Spleen (tissue), 7 donors: ENCODE data around the gene NCKIPSD.

Experiments used
- CTCF ChIP-seq, 11 experiments: fragments of 200-600 bp in 7 of 11; fragments of 450-650 bp in 4 of 11; sonication (generic) in 4 of 11; IDR thresholded peaks in 8 of 11; conservative IDR thresholded peaks in 3 of 11; 1 replicate in 7 of 11; 2 replicates in 4 of 11; pipeline versions ENCODE4 v1.4.0 to v1.8.0; 2016 to 2021; ENCODE audit warnings: antibody characterized with exemption in 11 of 11, inconsistent platforms in 4 of 11, mild to moderate bottlenecking in 1 of 11
- POLR2A ChIP-seq, 3 donors: fragments of 450-650 bp; IDR thresholded peaks; one replicate each; pipeline ENCODE4 v1.5.1; 2017; ENCODE audit warnings: antibody characterized with exemption in 3 of 3, mild to moderate bottlenecking in 1 of 3
- POLR2AphosphoS5 ChIP-seq, 3 donors: sonication (generic); formaldehyde crosslinking; IDR thresholded peaks; one replicate each; pipeline ENCODE4 v1.5.1; 2017; ENCODE audit warnings: antibody characterized with exemption in 3 of 3
- donor health status: DM: no; HTN: no; CAD: no; lungs with moderate emphysema.
- donor health status: DM: no; HTN: no; CAD: no.
- donor health status: DM: no; HTN: no; CAD: no.

- TF ChIP-seq POLR2A (IDR thresholded peaks at IDR 0.05) (no peak), CTCF (IDR thresholded peaks at IDR 0.05 in 8 of 11, conservative IDR thresholded peaks at IDR 0.05 in 3 of 11) (no peak), POLR2AphosphoS5 (IDR thresholded peaks at IDR 0.05) (no peak)
Observed at GRCh38 chr3:48637305-48637704, 48.4 kb downstream of the NCKIPSD start.
